SH-SY5Y (cell line): ENCODE measurements around the gene PTCH2.

Experiments
- GATA2 ChIP-seq: IDR thresholded peaks from 2 replicates; pipeline ENCODE4 v1.6.1; 2011; ENCODE audit warnings: mild to moderate bottlenecking, low read depth, low read length
- GATA3 ChIP-seq: IDR thresholded peaks from 2 replicates; pipeline ENCODE4 v1.6.1; 2011; ENCODE audit warnings: low read depth, mild to moderate bottlenecking, low read length, moderate library complexity

Gene PTCH2

GRCh38 chr1:44828841-44829440 is 14.1 kb downstream of the PTCH2 start:
- TF ChIP-seq GATA2 (no peak), GATA3 (no peak)

GRCh38 chr1:44828003-44828651 is 14.9 kb downstream of the PTCH2 start:
- TF ChIP-seq GATA2 (no peak), GATA3 (no peak)

- no peak for TF ChIP-seq GATA3
- TF ChIP-seq GATA2: no peak
Measured at GRCh38 chr1:44827197-44828002, 15.7 kb downstream of the PTCH2 start.

- TF ChIP-seq GATA2: no peak
- TF ChIP-seq GATA3: no peak
Measured at GRCh38 chr1:44826375-44827196, 16.5 kb downstream of the PTCH2 start.

- TF ChIP-seq GATA3 (no peak), GATA2 (no peak)
Measured at GRCh38 chr1:44822981-44823451, 20.0 kb downstream of the PTCH2 start.

GRCh38 chr1:44822131-44822701 is 20.8 kb downstream of the PTCH2 start:
- TF ChIP-seq GATA3 (no peak), GATA2 (no peak)

- TF ChIP-seq GATA2: no peak
- no peak for TF ChIP-seq GATA3
Measured at GRCh38 chr1:44821240-44821715, 21.8 kb downstream of the PTCH2 start.

- TF ChIP-seq GATA2 (no peak), GATA3 (no peak)
Measured at GRCh38 chr1:44820328-44821239, 22.5 kb downstream of the PTCH2 start.

GRCh38 chr1:44819608-44820327 is 23.3 kb downstream of the PTCH2 start:
- TF ChIP-seq GATA3 (no peak), GATA2 (no peak)

GRCh38 chr1:44819196-44819607 is 23.9 kb downstream of the PTCH2 start:
- TF ChIP-seq GATA2: no peak
- TF ChIP-seq GATA3: no peak

GRCh38 chr1:44817771-44818495 is 25.1 kb downstream of the PTCH2 start:
- TF ChIP-seq GATA2 (no peak), GATA3 (no peak)

GRCh38 chr1:44817307-44817706 is 25.7 kb downstream of the PTCH2 start:
- TF ChIP-seq GATA2: no peak
- no peak for TF ChIP-seq GATA3
